Hematopoietic multipotent progenitor cell treated with erythropoietin and hydrocortisone succinate and interleukin-3 and kit ligand, for 17 days (in vitro differentiated cells): Measurements from ENCODE around the gene YTHDF1.

Experiments used
- DNase-seq: peaks from one replicate; pipeline ENCODE4 v3.0.0-alpha.2; 2015; ENCODE audit warnings: low spot score

Gene YTHDF1

GRCh38 chr20:63248835-63249591 is 33.1 kb upstream of the YTHDF1 start:
- DNase-seq, result no peak

- no peak for DNase-seq
Measured at GRCh38 chr20:63247671-63248228, 31.8 kb upstream of the YTHDF1 start.

GRCh38 chr20:63246490-63247288 is 30.8 kb upstream of the YTHDF1 start:
- no peak for DNase-seq

- DNase-seq, result no peak
Measured at GRCh38 chr20:63244468-63244867, 28.5 kb upstream of the YTHDF1 start.

DNA sequence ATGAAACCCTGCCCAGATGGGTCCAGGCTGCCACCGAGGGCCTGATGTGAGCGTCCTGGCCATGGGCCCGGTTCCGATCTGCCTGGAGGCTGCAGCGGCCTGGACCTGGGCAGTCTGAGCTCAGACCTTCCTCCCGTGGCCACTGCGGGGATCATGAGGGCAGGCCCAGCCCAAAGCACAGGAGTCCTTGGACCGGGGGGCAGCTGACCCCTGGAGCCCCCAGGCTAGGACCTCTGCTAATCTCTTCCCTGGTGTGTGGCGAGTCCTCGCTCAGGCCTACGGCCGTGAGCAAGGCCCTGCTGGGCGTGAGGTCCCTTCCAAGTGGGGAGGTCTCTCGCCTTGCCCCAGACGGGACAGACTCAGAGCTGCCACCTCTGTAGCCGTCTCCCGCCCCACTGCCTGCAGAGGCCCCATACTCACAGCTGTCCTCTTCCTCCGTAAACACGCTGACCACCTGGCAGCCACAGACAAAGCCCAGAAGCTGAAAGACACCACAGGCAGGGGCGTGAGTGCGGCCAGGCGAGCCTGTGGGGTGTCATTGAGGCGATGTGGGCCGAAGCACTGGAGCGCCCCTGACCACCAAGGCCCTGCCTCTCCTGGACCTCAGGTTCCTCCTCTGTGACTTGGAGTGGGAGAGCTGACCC is 27.8 kb upstream of the YTHDF1 start:
- DNase-seq, result no peak

DNA sequence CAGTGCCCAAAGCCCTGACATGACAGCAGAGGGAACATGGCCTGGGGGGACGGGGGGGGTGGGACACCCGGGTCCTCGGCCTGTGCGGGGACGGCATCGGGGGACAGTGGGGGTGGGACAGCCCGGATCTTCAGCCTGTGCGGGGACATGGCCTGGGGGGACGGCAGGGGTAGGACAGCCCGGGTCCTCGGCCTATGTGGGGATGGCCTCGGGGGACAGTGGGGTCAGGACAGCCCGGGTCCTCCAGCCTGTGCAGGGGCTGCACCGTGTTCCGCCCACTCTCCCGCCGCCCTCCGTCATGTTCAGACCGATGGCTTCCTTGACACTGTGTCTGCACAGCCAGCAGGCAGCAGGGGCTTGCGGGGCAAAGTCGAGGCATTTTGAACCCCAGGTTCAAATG is 26.8 kb upstream of the YTHDF1 start:
- DNase-seq, result no peak

DNA sequence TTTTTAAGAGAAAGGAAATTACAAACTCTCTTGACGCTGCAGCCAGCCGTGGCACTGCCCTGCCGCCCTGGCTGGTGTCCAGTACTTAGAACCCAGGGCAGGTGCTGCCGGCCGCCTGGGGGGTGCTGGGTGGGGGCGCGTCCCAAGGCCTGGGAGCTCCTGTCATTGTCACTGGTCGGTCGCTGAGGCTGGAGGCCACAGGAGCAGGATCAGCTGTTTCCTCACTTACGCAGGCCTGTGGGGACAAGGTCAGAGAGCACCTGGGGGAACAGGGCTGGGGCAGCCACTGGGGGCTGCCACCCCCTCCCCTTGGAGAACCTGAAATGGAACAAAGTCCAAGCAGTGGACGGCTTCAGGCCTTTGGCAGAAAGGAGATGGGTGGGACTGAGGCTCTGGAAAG is 25.3 kb upstream of the YTHDF1 start:
- DNase-seq, result no peak

GRCh38 chr20:63240004-63240403 is 24.1 kb upstream of the YTHDF1 start:
- no peak for DNase-seq

GRCh38 chr20:63239431-63239830 is 23.5 kb upstream of the YTHDF1 start:
- DNase-seq, result no peak

DNA sequence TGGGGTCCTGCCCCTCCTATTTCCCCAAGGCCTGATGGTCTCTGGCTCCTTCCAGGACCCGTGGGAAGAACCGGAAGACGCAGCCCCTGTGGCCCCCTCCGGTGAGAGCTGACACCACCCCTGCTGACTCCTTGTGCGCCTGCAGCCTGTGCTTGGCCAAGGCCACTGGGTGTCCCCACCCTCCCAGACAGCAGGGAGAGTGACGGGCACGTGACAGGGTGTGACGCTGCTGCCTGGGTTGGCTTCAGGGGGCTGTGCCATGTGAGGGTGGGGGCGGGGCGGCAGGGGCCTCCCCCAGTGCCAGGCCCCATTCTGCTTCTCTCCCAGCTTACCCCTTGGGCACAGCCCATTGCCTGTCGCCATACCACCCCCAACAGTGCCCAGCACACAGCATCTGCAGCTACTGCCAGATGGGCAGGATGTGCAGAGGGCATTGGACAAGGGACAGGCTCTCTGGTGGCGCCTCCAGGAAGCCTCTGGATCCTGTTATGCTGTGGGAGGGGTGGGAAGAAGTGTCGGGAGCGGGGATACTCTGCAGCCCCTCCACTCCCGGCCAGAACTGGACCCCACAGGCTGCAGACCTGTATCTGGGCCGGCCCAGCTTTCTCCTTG is 22.7 kb upstream of the YTHDF1 start:
- DNase-seq, result no peak

DNA sequence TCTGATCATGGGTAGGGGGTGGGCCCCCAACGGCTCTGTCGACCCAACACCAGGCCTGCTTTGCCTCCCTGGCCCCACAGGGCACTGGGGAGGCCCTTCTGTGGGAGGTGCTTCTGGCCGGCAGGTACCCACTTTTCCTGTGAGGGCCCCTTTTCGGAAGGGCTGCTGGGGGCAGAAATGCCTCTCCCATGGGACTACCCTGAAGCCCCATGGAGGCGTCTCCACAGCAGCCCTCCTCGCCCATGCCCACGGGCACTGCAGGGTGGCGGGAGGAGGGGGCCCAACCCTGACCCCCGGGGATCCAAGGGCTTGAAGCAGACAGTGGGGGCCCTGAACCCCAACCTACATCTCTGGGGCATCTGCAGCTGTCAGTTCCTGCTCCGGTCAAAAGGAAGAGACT is 22.1 kb upstream of the YTHDF1 start:
- DNase-seq, result no peak

DNA sequence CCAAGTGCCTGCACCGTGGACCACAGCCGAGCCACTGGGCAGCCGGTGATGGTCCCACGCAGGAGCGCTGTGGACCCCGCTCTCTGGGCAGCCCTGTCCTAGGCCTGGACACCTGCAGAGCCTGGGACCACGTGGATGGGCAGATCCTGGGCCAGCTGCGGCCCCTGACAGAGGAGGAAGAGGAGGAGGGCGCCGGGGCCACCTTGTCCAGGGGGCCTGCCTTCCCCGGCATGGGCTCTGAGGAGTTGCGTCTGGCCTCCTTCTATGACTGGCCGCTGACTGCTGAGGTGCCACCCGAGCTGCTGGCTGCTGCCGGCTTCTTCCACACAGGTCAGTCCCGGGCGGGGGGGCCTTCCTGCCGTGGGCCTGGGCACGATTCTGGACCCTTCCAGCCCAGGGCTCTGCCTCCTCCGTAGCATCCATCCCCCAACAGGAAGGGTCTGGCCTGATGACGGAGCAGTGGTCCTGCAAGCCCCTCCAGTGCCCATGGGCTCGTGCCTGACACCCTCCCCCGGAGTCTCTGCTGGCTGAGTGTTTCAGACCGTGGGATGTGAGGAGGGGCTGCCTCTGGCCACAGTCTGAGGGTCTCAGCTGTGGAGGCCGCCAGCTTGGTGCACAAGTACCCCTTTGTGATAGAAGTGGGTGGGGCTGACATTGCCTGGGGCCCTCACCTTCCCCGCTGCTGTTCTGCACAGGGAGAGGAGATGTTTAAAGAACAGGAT is 20.3 kb upstream of the YTHDF1 start:
- no peak for DNase-seq

GRCh38 chr20:63235399-63235983 is 19.6 kb upstream of the YTHDF1 start, which contains the start of gene BIRC7:
BIRC7 (plus strand) TSS chr20:63235905; CDS start chr20:63236097, 192 bp downstream.
- DNase-seq, result no peak

DNA sequence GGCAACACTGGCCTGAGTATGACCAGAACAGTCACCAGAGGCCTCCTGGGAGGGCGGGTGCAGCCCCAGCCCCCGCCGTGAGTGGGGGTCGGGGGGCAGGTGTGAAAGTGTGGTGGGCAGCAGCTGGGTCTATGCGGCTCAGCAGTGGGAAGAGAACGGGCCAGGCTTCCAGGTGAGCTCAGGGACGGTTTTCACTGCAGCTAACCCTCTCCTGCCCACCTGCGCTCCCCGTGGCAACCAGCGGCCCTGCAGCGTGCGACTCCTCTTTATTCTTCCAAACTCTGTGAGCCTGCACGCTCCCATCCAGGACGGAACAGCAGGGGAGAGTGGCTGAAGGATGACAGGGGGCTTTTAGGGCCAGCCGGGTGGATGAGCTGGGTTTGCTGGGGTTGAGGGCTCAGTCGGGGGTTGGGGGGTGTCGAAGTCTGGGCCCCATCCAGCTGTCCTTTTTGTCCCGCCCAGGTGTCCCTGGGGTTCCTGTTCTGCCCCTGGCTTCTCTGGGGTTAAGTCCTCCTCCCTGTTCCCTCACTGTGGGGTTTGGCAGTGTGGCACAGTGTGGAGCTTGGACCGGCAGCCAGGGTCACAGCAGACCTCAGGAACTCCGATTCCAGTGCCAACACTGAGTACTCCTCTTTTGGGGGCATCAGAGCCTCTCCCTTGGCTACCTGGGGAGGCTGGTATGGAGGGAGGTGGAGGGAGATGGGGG is 18.9 kb upstream of the YTHDF1 start:
- DNase-seq, result no peak

- no peak for DNase-seq
Measured at GRCh38 chr20:63233924-63234323, 18.0 kb upstream of the YTHDF1 start.

GRCh38 chr20:63233061-63233344 is 17.1 kb upstream of the YTHDF1 start:
- no peak for DNase-seq

- no peak for DNase-seq
Measured at GRCh38 chr20:63232235-63233060, 16.5 kb upstream of the YTHDF1 start.

- no peak for DNase-seq
Measured at GRCh38 chr20:63230800-63231268, 14.9 kb upstream of the YTHDF1 start.

DNA sequence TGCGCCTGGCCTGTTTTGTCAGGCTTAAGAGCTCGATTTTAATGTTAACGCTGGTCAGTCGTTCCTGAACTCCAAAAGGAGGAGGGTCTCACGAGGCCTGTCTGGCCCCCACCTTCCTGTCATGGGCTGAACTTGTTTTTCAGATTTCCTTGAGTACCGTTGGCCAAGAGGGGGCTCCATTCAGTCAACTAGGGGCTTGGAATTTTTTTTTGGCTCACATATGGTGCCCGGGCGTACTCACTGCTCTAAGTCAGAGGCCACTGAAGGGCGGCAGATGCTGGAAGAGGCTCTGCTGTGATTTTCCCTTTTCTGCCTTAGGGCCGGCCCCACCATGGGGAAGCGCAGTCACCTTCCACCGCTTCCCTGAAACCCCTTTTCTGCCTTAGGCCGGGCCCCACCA is 12.9 kb upstream of the YTHDF1 start:
- no peak for DNase-seq

GRCh38 chr20:63227260-63227659 is 11.3 kb upstream of the YTHDF1 start:
- no peak for DNase-seq
